Left hindlimb (tissue), 1 donor: ENCODE measurements around the gene PPP1CB.
"Not testable (repeated sequence)": the region's sequence is repeated elsewhere in the genome, so short reads cannot be mapped to it uniquely, and the experiment has no call there.

Experiments used
- DNase-seq: peaks from one replicate; pipeline ENCODE4 v3.0.0-alpha.2; 2018

Gene PPP1CB

DNA sequence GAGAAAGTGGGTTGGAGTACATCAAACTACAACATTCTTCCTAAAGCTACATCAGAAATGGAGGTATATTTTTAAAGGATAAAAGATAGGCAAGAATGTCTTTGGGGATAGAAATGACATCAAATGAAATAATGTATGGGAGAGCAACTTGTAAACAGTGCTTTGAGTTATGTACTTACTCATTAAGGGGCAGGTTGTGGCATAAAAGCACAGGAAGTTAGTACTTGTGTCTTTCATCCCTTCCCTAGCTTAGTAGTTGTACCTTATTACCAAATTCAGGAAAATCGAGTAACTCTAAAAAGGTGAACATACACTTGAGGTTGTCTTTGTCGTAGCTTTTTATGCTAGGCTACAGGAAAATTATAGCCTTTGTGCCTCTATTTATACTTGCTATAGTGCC, 28.9 kb downstream of the PPP1CB start:
- DNase-seq, result no peak

DNA sequence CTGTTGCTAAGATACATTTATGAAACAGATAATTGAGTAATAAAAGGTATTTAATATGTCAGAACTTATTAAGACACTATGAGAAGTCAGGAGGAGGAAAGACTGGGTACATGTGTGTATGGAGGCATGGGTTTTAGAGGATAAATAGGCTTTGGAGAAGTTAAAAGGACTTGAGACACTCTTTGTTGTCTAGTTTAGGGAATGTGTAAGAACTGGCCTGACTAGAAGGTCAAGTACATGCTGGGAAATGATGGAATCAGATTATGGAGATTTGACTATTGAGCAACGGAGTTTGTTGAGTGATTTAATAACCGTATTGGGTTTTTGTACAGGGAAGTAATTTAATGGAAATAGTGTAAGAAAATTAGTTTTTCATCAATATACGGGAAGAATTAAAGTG, 30.8 kb downstream of the PPP1CB start:
- DNase-seq, result no peak

DNA sequence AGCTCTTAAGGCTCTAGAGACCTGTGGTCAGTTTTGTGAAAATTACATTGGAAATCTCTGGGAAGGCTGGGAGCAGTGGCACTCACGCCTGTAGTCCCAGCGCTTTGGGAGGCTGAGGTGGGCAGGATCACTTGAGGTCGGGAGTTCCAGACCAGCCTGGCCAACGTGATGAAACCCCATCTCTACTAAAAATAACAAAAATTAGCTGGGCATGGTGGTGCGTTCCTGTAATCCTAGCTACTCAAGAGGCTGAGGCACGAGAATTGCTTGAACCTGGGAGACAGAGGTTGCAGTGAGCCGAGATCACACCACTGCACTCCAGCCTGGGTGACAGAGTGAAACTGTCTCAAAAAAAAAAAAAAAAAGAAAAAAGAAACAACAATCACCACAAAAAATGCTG, 32.9 kb downstream of the PPP1CB start:
- not testable (repeated sequence) for DNase-seq

DNA sequence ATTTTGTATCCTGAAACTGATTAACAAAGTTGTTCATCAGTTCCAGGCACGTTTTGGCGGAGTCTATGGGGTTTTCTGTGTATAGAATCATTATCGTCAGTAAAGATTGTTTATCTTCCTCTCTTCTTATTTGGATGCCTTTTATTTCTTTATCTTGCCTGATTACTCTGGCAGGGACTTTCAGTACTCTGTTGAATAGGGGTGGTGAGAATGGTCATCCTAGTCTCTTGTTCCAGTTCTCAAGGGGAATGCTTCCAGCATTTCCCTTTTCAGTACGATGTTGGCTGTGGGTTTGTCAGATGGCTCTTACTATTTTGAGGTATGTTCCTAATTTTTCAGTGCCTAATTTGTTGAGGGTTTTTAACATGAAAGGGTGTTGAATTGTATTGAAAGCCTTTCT, 45.0 kb downstream of the PPP1CB start:
- DNase-seq, result no peak

DNA sequence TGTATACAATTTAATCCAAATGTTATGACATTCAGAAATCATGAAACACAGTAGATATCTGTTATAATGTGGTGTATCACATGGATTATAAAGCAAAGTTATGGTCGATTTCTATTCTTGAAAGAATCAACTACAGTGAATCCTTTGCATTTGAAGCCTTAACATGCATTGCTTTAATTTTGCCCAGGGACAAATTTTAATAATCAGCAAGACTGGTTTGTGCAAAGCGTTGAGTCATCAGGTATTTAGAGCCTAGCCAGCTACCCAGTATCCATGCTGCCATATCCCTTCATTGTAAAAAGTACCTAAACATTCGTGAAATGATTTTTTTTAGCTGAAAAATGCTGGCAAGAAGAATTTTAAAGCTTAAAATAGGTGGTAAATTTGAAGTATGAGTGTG, 50.1 kb downstream of the PPP1CB start:
- no peak for DNase-seq

DNA sequence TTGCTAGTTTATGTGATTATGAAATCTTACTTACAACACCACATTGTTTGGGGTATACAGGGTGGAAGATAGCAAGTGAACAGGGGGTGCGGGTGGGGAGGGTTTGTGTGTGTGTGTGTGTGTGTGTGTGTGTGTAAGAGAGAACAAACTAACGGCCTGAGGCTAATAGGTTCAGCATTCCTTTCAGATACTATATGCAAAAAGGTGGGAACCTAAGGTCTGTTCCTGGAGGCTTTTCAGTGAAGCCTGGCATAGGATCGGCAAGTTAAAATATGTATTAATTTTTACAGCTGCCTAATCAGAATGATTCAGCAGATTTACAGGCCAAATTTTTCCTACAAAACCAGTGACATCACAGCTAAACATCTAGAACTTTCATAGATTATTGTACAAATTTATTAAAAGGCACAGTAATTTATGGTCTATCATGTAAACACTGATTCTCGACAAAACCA, 51.4 kb downstream of the PPP1CB start:
- no peak for DNase-seq

DNA sequence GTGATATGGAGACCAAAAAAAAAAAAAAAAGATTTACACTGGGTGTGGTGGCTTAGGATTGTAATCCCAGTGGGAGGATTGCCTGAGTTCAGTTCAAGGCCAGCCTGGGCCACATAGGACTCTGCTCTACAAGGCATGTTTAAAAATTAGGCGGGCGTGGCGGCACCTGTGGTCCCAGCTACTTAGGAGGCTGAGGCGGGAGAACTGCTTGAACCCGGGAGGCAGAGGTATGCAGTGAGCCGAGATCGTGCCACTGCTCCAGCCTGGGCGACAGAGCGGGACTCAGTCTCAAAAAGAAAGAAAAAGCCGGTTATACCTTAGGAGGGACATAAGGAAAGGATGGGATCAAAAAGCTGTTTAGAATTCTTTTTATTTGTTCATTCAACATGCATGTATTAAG, 58.3 kb downstream of the PPP1CB start:
- no peak for DNase-seq

DNA sequence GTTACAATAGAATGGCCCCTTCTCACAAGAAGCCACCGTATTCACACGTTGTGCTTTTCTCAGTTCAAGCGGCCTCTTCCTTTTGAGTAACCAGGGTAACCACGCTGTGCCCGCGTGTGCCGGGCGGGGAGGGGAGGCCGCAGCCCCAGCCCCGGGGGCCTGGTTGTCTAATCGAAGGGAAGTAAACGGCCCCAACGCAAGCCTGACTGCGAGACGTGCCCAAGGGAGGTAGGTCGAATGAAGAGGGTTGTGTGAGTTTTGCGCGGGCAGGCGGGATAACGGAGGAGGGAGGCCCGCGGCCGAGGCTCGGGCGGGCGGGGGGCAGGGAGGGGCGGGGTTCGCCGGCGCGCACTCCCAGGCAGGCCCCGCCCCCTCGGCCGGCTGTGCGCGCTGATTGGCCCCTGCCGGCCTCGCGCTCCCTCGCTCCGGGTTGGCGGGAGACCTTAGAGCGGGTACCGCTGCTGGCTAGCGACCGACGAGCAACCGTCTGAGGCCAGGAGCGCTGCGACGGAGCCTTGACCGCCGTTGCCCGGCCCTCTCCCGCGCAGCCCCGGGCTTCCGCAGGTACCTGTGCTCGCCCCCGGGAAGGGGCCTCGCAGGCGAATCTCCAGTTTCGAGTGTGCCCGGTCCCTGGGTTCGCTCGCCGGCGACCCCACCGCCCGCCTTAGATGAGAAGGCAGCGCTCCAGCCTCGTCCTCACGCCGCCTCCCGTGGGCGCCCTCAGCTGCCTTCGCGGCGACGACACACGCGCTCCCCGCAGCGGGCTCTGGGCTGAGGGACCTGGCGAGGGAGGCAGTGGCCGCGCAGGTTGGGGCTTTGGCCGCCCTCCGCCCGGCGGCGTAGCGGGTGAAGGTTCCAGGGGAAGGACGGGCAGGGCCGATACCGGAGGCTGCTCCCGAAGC, 59.0 kb downstream of the PPP1CB start, which contains the start of gene SPDYA:
Gene SPDYA (plus strand): TSS at position 451 of the 902 bp plus-strand sequence. CDS start 5,181 bp downstream, outside the sequence.
- peak; percentile 72 for DNase-seq

DNA sequence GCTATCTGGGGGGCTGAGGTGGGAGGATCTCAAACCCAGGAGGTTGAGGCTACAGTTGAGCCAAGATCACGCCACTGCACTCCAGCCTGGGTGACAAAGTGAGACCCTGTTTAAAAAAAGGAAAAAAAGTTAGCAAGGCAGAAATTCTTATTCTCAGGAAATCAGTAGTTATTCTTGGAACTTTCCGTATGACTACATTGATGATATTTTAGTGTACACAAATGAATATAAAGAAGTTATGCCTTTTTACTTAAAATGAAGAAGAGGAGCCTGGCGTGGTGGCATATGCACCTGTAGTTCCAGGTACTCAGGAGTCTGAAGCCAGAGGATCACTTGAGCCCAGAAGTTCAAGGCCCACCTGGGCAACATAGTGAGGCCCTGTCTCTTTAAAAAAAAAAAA, 66.4 kb downstream of the PPP1CB start:
- no peak for DNase-seq

DNA sequence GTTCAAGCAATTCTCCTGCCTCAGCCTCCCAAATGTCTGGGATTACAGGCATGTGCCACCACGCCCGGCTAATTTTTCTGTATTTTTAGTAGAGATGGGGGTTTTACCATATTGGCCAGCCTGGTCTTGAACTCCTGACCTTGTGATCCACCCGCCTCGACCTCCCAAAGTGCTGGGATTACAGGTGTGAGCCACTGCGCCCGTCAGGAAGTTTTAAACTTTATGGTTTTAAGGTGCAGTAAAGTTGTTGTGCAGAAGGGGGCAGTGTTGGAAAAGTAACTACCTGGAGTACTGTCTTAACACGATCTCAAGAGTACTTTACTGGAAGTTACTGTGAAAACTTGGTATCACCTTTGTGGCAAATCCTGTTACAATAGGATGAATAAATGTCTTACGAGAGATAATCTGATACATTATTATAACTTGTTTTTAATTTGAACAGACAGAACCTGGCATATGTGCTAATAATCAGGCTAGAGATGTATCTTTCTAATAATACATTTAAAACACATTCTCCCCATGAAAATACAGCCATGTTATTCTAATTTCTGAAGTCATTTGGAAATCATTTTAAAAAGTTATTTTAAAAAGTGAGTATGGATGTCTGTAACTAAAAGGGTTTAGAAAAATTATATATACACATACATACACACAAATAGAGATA, 69.8 kb downstream of the PPP1CB start:
- DNase-seq, result no peak

DNA sequence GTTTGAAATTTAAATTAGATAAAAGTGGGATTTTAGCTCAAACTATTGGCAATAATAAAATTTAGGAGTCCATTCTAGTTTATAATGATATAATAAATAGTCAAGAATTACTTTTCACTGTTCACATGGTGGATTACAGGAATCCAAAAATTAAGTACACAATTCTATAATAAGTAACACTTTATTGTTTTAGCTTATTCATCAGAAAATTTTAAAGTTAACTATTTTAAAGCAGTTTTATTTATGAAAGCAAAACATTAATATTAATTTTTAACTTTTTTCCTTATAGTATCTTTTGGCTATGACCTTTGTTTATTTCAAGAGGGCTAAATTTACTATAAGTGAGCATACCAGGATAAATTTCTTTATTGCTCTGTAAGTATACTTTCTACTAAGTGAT, 70.4 kb downstream of the PPP1CB start:
- DNase-seq, result no peak

DNA sequence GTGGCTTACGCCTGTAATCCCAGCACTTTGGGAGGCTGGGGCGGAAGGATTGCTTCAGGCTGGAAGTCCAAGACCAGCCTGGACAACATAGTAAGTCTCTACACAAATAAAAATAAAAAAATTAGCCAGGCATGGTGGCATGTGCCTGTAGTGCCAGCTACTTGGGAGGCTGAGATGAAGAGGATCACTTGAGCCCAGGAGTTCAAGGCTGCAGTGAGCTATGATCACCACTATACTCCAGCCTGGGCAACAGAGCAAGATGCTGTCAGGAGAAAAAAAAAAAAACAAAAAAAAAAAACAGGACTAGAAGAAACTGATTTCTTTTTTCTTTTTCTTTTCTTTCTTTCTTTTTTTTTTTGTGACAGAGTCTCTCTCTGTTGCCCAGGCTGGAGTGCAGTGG, 72.6 kb downstream of the PPP1CB start:
- no peak for DNase-seq

DNA sequence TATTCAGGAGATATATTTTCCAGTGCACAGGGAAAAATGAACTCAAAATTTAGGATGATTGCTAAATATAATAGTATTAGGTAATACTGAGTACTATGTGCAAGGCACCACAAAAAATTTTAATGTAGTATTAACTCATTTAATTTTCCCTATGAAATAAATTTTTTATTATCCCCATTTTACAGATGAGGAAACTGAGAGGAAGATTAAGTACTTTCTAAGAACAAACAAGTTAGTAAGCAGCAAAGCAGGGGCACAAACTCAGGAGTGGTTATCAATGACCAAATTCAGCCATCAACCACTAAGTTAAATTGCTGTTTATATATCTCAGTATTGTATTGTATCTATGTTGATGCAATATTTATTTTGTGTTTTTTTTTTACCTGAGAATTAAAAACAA, 73.2 kb downstream of the PPP1CB start:
- no peak for DNase-seq

DNA sequence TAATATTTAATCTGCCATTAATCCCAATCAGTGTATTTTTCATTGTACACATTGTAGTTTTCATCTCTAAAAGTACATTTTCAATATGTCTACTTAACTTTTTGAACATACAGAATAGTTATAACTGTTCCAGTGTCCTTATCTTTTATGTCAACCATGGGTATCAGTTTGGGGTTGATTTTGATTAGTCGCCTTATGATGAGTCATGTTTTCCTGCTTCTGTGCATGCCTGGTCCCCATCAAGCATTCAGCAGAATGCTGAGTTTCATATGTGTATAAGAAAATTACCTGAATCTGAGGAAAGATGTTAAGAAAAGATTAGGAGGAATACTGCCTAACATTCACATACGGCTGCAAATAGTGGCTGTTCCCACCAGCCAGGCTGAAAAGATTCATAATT, 76.8 kb downstream of the PPP1CB start:
- no peak for DNase-seq

DNA sequence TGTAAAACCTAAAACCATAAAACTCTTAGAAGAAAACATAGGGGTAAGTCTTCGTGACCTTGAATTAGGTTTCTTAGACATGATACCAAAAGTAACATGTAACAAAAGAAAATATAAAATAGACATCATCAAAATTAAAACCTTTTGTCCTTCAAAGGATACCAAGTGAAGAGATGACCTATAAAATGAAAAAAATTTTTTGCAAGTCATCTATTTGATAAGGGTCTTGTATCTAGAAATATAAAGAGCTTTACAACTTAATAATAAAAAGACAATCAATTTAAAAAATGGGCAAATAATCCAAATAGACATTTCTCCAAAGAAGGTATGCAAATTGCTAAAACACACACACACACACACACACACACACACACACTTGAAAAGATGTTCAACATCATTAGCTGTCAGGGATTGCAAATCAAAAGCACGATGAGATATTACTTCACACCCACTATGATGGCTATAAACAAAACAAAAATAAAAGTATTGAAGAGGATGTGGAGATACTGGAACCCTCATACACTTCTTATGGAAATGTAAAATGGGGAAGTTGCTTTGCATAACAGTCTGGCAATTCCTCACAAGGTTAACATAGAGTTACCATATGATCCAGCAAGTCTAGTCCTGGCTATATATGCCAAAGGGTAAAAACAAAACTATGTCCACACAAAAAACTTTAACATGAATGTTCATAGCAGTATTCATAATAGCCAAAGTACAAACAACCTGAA, 82.3 kb downstream of the PPP1CB start:
- DNase-seq, result no peak

DNA sequence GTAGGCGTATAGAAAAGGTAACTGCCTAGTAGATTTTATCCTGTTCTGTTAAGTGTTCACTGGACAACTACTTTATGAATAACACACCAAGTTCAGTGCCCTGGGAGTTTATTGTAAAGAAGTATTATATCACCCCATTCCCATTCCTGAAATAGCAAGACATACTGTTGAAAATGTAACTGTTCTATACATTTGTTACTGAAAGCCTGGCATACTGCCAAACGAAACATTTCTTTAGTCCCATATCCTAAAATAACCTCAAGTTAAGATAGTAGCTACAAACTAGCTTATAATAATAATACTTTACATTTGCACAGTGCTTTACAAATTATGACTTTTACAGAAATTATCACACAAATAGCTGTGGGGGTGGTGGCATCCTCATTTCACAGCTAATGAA, 84.2 kb downstream of the PPP1CB start:
- no peak for DNase-seq

DNA sequence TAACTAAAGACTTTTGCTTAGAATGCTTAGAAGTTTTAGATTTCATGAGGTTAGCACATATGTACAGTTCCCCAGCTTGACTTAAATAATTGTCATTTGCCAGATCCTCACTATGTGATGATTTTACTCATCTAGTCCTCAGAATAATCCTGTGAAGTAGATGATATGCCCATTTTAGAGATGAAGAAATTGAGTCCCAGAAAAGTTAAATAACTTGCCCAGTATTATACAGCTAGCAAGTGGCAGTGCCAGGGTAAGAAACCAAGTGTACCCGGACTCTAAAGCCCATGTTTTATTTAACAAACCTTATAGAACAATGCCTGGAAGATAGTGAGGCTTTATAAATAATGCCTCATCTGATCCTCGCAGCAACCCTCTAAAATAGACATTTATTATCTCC, 87.3 kb downstream of the PPP1CB start:
- no peak for DNase-seq

DNA sequence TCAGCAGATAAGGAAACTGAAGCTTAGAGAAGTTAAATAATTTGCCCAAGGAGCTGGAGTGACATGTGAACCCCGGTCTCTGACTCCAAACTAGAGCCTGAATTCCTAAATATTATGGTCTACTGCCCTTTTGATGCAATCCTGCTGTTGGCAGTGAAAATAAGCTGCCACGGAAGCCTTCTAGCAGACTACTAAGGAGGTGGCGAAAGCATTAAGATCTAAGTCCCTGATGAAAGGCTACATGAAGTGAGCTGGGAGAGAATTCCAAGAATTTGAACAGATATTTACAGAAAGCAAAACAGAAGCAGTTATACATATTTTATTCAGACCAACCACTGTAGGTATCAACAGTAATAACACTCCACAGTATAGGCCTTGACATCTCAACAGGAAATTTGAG, 90.4 kb downstream of the PPP1CB start:
- DNase-seq, result no peak
